SK-N-SH (cell line): ENCODE data around the gene WDFY2. TPM values are rescaled to one million over a fixed set of nuclear protein-coding genes. Genes with fewer than 3 reads are reported as not detected.

Source experiments
- CTCF ChIA-PET: fragments of 300-600, 350-600 bp; formaldehyde crosslinking; extraction: SDS; loops from one replicate; lab custom pipeline; 2021; lab: Yijun Ruan, JAX
- POLR2A ChIA-PET: fragments of 350-600 bp; sonication (Branson Sonifier 250); formaldehyde crosslinking; extraction: SDS; loops from one replicate; lab custom pipeline; 2020; ENCODE audit warnings: antibody characterized with exemption, inconsistent platforms; lab: Yijun Ruan, JAX
- DNase-seq: peaks from one replicate; pipeline ENCODE4 v3.0.0; 2012
- H2AFZ ChIP-seq: fragments of 200-600 bp; sonication (generic); 2 replicates; pipeline ENCODE4 v1.8.1; 2016; ENCODE audit warnings: antibody characterized with exemption, mild to moderate bottlenecking, low read depth
- H3F3A ChIP-seq: fragments of 200-600 bp; sonication (generic); replicated peaks from 2 replicates; pipeline ENCODE3; 2016; ENCODE audit warnings: antibody characterized with exemption, mild to moderate bottlenecking; ENCODE audit not compliant: insufficient read depth
- H3K27ac ChIP-seq, 2 experiments: fragments of 200-500 bp in 1 of 2; fragments of 200-600 bp in 1 of 2; sonication (Bioruptor generic) in 1 of 2; sonication (generic), shearing (Covaris generic) in 1 of 2; 2 replicates each; pipeline versions ENCODE4 v1.5.1 to v1.6.1; 2014 to 2016; ENCODE audit warnings: low read depth in 2 of 2, inconsistent platforms in 1 of 2, low read length in 1 of 2, mild to moderate bottlenecking in 1 of 2, mixed read lengths in 1 of 2
- H3K27me3 ChIP-seq: fragments of 200-600 bp; sonication (generic), shearing (Covaris generic); 2 replicates; pipeline ENCODE4 v1.6.1; 2016; ENCODE audit warnings: mixed run types; ENCODE audit not compliant: insufficient read depth
- H3K36me3 ChIP-seq, 2 experiments: fragments of 200-500 bp in 1 of 2; fragments of 200-600 bp in 1 of 2; sonication (Bioruptor generic) in 1 of 2; sonication (generic) in 1 of 2; replicated peaks in 1 of 2; 2 replicates each; pipeline versions ENCODE3 to v1.5.1; 2014 to 2016; ENCODE audit warnings: low read length in 1 of 2, mild to moderate bottlenecking in 1 of 2; ENCODE audit not compliant: insufficient read depth in 2 of 2, control insufficient read depth in 1 of 2
- H3K4me1 ChIP-seq, 2 experiments: fragments of 200-500 bp in 1 of 2; fragments of 200-600 bp in 1 of 2; sonication (Bioruptor generic) in 1 of 2; sonication (generic), shearing (Covaris generic) in 1 of 2; 2 replicates each; pipeline versions ENCODE4 v1.5.1 to v1.6.1; 2014 to 2016; ENCODE audit warnings: low read depth in 1 of 2, low read length in 1 of 2, mixed run types in 1 of 2; ENCODE audit not compliant: insufficient read depth in 2 of 2, control insufficient read depth in 1 of 2
- H3K4me2 ChIP-seq: fragments of 200-600 bp; sonication (generic), shearing (Covaris generic); 2 replicates; pipeline ENCODE4 v1.6.1; 2017; ENCODE audit warnings: mixed run types
- H3K4me3 ChIP-seq, 2 experiments: fragments of 200-500 bp in 1 of 2; fragments of 200-600 bp in 1 of 2; sonication (Bioruptor generic) in 1 of 2; sonication (generic), shearing (Covaris generic) in 1 of 2; 2 replicates each; pipeline versions ENCODE4 v1.5.1 to v1.8.1; 2014 to 2016; ENCODE audit warnings: low read depth in 2 of 2, inconsistent platforms in 1 of 2, low read length in 1 of 2, mild to moderate bottlenecking in 1 of 2, mixed read lengths in 1 of 2, moderate library complexity in 1 of 2
- H3K79me2 ChIP-seq: fragments of 200-600 bp; sonication (generic); 2 replicates; pipeline ENCODE4 v1.8.1; 2017; ENCODE audit warnings: mild to moderate bottlenecking; ENCODE audit not compliant: insufficient read depth
- H3K9ac ChIP-seq: fragments of 200-600 bp; sonication (generic); 2 replicates; pipeline ENCODE4 v1.6.1; 2017; ENCODE audit warnings: mixed run types
- H3K9me2 ChIP-seq: fragments of 200-600 bp; sonication (generic); 2 replicates; pipeline ENCODE4 v1.6.1; 2017; ENCODE audit warnings: mixed run types
- H3K9me3 ChIP-seq: fragments of 200-600 bp; sonication (generic); 2 replicates; pipeline ENCODE4 v1.6.1; 2017; ENCODE audit warnings: mixed run types, mild to moderate bottlenecking, moderate library complexity
- H4K20me1 ChIP-seq: fragments of 200-600 bp; sonication (generic); 2 replicates; pipeline ENCODE4 v1.6.1; 2017; ENCODE audit warnings: mild to moderate bottlenecking, mixed run types; ENCODE audit not compliant: insufficient read depth
- EZH2phosphoT487 ChIP-seq: fragments of 200-600 bp; sonication (generic); IDR thresholded peaks from 2 replicates; pipeline ENCODE4 v1.6.1; 2017; ENCODE audit warnings: low read depth, mixed run types, mild to moderate bottlenecking, antibody characterized with exemption, moderate library complexity, borderline replicate concordance
- FOXM1 ChIP-seq: IDR thresholded peaks from 2 replicates; pipeline ENCODE4 v1.4.0; 2012; ENCODE audit warnings: low read depth, mild to moderate bottlenecking
- GATA2 ChIP-seq: sonication (generic); formaldehyde crosslinking; IDR thresholded peaks from 2 replicates; pipeline ENCODE4 v1.5.0; 2020; ENCODE audit warnings: mild to moderate bottlenecking, missing genetic modification reagents
- JUND ChIP-seq: IDR thresholded peaks from 2 replicates; pipeline ENCODE4 v1.4.0; 2012
- MAX ChIP-seq: IDR thresholded peaks from 2 replicates; pipeline ENCODE4 v1.4.0; 2012; ENCODE audit warnings: low read depth
- MEF2A ChIP-seq: IDR thresholded peaks from 2 replicates; pipeline ENCODE4 v1.4.0; 2012; ENCODE audit warnings: low read depth, borderline replicate concordance
- MXI1 ChIP-seq: IDR thresholded peaks from 2 replicates; pipeline ENCODE4 v1.6.1; 2012; ENCODE audit warnings: mild to moderate bottlenecking, low read depth, low read length, improper control_type of control experiment
- NFIC ChIP-seq: IDR thresholded peaks from 2 replicates; pipeline ENCODE4 v1.4.0; 2012; ENCODE audit warnings: borderline replicate concordance
- PBX3 ChIP-seq: IDR thresholded peaks from 2 replicates; pipeline ENCODE4; 2012
- RAD21 ChIP-seq: IDR thresholded peaks from 2 replicates; pipeline ENCODE4 v1.6.1; 2012; ENCODE audit warnings: mild to moderate bottlenecking, low read length
- SMC3 ChIP-seq: IDR thresholded peaks from 2 replicates; pipeline ENCODE4 v1.6.1; 2012; ENCODE audit warnings: low read depth, low read length, improper control_type of control experiment
- TAF1 ChIP-seq: IDR thresholded peaks from 2 replicates; pipeline ENCODE4 v1.6.1; 2012; ENCODE audit warnings: low read depth, mild to moderate bottlenecking, low read length, moderate library complexity, borderline replicate concordance
- TCF12 ChIP-seq: IDR thresholded peaks from 2 replicates; pipeline ENCODE4 v1.4.0; 2012
- USF1 ChIP-seq: IDR thresholded peaks from 2 replicates; pipeline ENCODE4 v1.4.0; 2012; ENCODE audit warnings: low read depth, borderline replicate concordance
- WGBS: methylation state at CpG from one replicate; pipeline ENCODE4 v1.1.6; 2017; ENCODE audit warnings: low lambda C conversion rate; 5-methylcytosine and 5-hydroxymethylcytosine counted together
- polyA plus RNA-seq, 3 experiments: library from polyadenylated mRNA; depleted of rRNA; stranded (reverse); fragments of >200 nt; gene quantifications; 2 replicates each; pipeline ENCODE4 v1.2.3, GENCODE V29; 2012

The WDFY2 gene
- polyA plus RNA-seq, 1 of the 3 experiments (the other 2 are of a cell fraction): 4.1 TPM

DNA sequence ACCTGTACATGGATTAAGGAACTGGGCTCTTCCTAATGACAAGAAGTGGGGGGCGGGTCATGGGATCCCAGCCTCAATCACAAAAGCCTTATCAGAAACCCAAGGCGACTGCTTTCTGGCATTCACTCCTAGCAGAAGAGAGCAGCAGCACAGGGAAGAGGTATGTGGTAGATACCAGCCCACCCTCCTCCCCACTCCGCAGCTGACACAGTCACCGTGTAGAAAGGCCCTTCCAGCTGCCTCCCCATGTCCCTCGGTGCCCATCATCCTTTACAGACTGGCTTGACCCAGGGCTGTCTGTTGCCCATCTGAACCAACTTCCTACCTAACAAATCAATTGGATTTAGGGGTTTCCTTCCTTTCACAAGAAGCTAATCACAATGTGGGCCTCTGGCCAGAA lies 222.8 kb downstream of the WDFY2 start:
- 0 out of 2 replicates have a peak, but pooled peaks cover 4% of the 10 kb centered on the region for H3K79me2 ChIP-seq
- no peaks in the 10 kb centered on the region for H3K9me2 ChIP-seq
- WGBS: 81% methylated on average over 3 of the region's 5 CpGs
- POLR2A ChIA-PET: no interaction called here
- H2AFZ ChIP-seq: no peak overlapping the region
- no peaks in the 10 kb centered on the region for H3K36me3 ChIP-seq
- no peaks in the 10 kb centered on the region for H3K9me3 ChIP-seq
- H3K27ac ChIP-seq: no peak overlapping the region
- TF ChIP-seq GATA2 (CRISPR knock-in tag) (no peak), JUND (no peak), MEF2A (no peak), PBX3 (no peak), TCF12 (no peak), SMC3 (no peak), FOXM1 (no peak), EZH2phosphoT487 (no peak), USF1 (no peak)
- H3K4me3 ChIP-seq: no peak overlapping the region
- peaks cover 14 to 30% of the 10 kb centered on the region in 2 experiments for H3K4me1 ChIP-seq
- no peaks in the 10 kb centered on the region for H4K20me1 ChIP-seq
- no peak overlapping the region for H3K9ac ChIP-seq
- no peak overlapping the region for H3K4me2 ChIP-seq
- CTCF ChIA-PET: interaction anchor here (1.2 to 1.7 kb wide), 2 partner anchors 9 to 321 kb away, joined by 5 read pairs; no protein-coding TSS in a partner anchor
- DNase-seq: no peak
- H3K27me3 ChIP-seq: no peaks in the 10 kb centered on the region
- H3F3A ChIP-seq: peaks cover 14% of the 10 kb centered on the region

- CTCF ChIA-PET: interaction anchor here (1.0 kb wide), 1 partner anchor 319 kb away, joined by 3 read pairs; no protein-coding TSS in a partner anchor
These were observed 224.5 kb downstream of the WDFY2 start for GRCh38 chr13:51808811-51809210.

More at GRCh38 chr13:51808811-51809210, 224.5 kb downstream of the WDFY2 start:
- no peaks in the 10 kb centered on the region for H3K9me3 ChIP-seq
- no peak overlapping the region for H3K27ac ChIP-seq
- H3F3A ChIP-seq: peaks cover 4% of the 10 kb centered on the region
- no peak overlapping the region for H3K4me2 ChIP-seq
- no peak overlapping the region for H3K4me3 ChIP-seq
- peaks cover 0 to 15% of the 10 kb centered on the region in 2 experiments; a peak in 3 of 4 replicates for H3K4me1 ChIP-seq
- DNase-seq: no peak
- no peak overlapping the region for H2AFZ ChIP-seq
- H3K36me3 ChIP-seq: no peaks in the 10 kb centered on the region
- TF ChIP-seq RAD21 (no peak), FOXM1 (no peak), SMC3 (no peak), MXI1 (no peak), MAX (no peak), NFIC (no peak), TAF1 (no peak), PBX3 (no peak)
- no peaks in the 10 kb centered on the region for H3K9me2 ChIP-seq
- no peak overlapping the region for H3K9ac ChIP-seq
- POLR2A ChIA-PET: no interaction called here
- H3K79me2 ChIP-seq: 0 out of 2 replicates have a peak, but pooled peaks cover 4% of the 10 kb centered on the region
- H4K20me1 ChIP-seq: no peaks in the 10 kb centered on the region
- H3K27me3 ChIP-seq: no peaks in the 10 kb centered on the region
